KOPT-K1 (cell line): ENCODE data around the gene MAP2.

Experiments used
- H3K27ac ChIP-seq: fragments of 200-600 bp; sonication (generic); 2 replicates; pipeline ENCODE4 v1.5.1; 2016; ENCODE audit warnings: antibody characterized with exemption, mild to moderate bottlenecking, low read depth, low read length; ENCODE audit not compliant: poor library complexity, severe bottlenecking
- H3K36me3 ChIP-seq: fragments of 200-600 bp; sonication (generic); 2 replicates; pipeline ENCODE4 v1.5.1; 2017; ENCODE audit warnings: antibody characterized with exemption, mild to moderate bottlenecking, low read length, moderate library complexity; ENCODE audit not compliant: insufficient read depth
- H3K9me3 ChIP-seq: fragments of 200-600 bp; sonication (generic); 2 replicates; pipeline ENCODE4 v1.5.1; 2017; ENCODE audit warnings: antibody characterized with exemption, low read length, mild to moderate bottlenecking; ENCODE audit not compliant: insufficient read depth, poor library complexity, severe bottlenecking

The MAP2 gene

DNA sequence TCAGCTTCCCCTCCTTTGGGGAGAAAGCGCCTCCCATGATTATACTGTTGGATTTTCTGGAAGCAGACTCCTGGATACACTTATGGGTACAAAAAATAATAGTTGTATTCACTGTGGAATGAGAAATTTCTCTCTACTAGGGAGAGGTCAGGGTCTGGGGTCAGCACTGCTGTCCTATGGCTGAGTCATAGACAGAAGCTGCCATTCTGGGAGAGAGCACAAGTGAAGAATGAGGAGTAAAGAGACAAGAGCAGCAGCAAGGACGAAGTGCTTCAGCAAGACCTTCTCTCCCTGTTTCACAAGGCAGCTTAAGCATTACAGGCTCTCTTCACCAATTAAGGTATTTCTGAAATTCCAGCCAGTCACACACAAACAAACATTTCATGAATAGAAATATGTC is 337.7 kb downstream of the MAP2 start:
- H3K27ac ChIP-seq: no peak overlapping the region
- no peaks in the 10 kb centered on the region for H3K9me3 ChIP-seq
- H3K36me3 ChIP-seq: no peaks in the 10 kb centered on the region

DNA sequence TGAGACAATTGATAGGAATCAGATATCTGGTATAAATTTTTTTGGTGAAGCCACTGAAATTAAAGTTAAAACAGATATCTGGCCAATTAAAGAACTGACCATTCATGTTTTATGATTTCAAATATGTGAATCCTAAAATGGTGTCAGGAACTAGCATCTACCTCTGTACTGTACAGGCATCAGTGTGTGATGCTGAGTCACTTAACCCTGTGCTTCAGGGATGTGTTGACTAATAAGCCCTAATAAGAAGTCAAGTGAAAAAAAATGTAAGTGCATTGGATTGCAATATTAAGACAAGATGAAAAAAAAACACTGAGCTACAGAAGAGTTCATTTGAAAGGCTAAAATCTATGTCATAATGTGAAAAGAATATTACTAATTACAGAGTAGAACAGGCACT is 338.7 kb downstream of the MAP2 start:
- no peak overlapping the region for H3K27ac ChIP-seq
- no peaks in the 10 kb centered on the region for H3K36me3 ChIP-seq
- no peaks in the 10 kb centered on the region for H3K9me3 ChIP-seq

DNA sequence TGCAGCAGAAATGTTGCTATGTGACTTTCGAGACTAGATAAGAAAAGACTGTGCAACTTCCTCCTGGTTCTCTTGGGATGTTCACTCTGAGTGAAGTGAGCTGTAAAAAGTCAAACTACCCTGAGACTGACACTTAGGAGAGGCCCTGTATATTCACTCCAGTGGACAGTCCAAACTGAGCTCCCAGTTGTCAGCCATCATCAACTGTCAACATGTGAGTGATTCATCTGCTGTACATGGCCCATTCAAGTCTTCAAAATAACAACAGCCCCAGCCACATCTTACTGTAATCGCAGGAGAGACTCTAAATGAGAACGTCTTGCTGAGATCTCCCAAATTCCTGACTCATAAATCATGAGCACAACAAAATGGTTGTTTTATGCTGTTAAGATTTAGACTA is 339.3 kb downstream of the MAP2 start:
- no peaks in the 10 kb centered on the region for H3K9me3 ChIP-seq
- H3K27ac ChIP-seq: no peak overlapping the region
- H3K36me3 ChIP-seq: no peaks in the 10 kb centered on the region

DNA sequence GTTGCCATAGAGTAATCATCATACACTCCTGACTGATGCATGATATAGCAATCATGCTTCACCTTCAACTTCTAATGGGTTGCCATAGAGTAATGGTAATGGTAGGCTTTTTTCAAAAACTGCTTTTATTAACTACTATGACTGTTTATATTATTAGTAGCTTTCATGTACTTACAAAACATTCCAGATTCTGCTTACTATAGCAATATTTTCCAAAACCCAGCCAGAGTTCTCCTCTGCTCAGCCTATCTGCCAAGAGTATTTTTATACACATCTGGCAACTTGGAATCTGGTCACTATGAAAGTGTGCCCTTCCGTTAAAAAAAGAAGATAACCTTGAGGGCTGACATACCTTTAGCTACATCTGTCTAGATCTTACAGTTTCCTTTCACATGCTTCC is 342.8 kb downstream of the MAP2 start:
- Histone ChIP-seq H3K9me3 (no peaks in the 10 kb centered on the region), H3K36me3 (no peaks in the 10 kb centered on the region)

DNA sequence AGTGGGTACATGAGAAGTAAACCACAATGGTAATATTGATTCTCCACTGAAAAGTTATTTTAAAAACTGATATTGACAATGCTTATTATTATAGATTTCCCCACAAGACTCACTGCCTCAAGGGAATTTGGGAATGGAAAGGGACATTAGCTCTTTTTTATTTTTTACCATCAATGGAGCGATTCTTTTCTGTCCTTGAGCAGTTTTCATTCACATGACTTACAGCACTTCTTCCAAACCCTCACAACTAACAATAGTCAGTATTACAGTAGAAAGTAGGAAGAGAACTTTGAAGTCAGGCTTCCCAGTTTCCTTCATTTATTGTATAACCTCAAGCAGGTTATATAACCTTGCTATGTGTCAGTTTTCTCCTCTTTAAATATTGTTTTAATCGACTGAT is 343.5 kb downstream of the MAP2 start:
- Histone ChIP-seq H3K36me3 (no peaks in the 10 kb centered on the region), H3K27ac (no peak overlapping the region), H3K9me3 (no peaks in the 10 kb centered on the region)

More for the DNA sequence above, 342.8 kb downstream of the MAP2 start:
- no peak overlapping the region for H3K27ac ChIP-seq

DNA sequence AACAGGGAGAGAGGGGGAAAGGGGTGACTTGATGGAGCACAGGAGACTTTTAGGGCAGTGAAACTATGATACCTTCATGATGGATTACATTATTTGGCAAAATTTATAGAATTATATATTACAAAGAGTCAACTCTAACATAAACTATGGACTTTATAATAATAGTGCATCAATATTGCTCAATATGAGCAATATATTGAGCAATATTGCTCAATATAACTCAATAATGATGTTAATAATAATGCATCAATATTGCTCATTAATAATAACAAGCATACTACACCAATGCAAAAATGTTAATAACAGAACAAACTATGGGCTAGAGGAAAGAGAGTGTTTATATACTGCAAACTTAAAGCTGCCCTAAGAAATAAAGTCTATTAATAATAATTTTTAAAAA is 344.7 kb downstream of the MAP2 start:
- H3K9me3 ChIP-seq: no peaks in the 10 kb centered on the region
- no peaks in the 10 kb centered on the region for H3K36me3 ChIP-seq

DNA sequence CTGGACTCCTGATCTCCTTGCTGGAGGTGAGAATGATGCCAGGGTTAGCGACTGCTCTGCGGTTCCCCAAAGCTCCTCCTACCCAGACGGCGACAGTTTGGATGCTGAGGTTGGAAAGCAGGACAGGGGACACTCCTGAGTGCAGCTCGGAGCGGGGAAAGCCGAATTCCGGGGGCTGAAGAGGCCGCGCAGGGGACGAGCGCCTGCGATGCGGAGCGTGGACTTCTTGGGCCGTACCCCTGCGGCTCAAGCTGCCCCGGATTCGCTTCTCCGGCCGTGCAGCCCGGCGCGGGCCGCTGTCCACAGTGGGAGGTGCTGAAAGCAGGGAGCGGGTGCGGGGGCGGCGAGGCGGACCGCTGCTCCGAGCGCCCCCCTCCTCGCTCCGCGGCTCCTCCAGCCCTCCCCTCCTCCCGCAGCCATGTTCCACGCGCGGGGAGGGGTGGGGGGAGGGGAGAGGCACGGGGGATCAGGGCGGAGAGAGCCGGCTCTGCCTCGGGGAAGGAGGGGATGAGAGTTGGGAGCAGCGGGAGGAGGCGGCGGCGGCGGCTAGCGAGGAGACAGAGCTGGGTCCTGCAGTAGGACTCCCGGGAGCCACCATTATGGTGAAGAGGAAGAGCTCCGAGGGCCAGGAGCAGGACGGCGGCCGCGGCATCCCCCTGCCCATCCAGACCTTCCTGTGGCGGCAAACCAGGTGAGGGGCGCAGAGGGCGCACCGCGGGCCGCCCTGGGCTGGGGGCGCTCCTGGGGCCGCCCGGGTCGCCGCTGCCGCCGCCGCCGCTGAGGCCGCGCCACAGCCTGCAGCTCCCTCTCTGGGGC is 347.8 kb downstream of the MAP2 start, which contains the start of gene UNC80:
Gene UNC80, plus strand, starts transcription at position 359 of the 816 bp plus-strand sequence. Its CDS starts 241 bp downstream, at position 600.
- no peaks in the 10 kb centered on the region for H3K9me3 ChIP-seq
- H3K27ac ChIP-seq: no peak within 1 kb of the TSS
- no peaks in the 10 kb centered on the region for H3K36me3 ChIP-seq

More for the DNA sequence above, 344.7 kb downstream of the MAP2 start:
- H3K27ac ChIP-seq: no peak overlapping the region

DNA sequence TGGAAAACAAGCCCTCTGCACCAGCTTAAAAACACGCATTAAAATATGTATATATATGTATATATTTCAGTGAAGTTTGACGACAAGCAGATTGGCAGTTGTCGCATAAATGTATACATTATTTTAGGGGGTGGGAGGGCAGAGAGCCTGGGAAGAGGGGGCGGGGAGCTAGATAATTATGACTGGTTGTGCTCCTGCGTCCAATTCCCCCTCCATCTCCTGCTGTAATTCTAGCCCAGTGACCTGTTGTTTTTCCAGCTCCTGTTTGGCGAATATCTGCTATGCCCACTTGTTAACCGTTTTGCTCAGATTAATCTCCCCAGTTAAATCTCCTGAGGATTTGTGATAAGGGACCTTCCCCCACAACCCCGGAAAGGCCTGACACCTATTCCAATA is 348.4 kb downstream of the MAP2 start:
- no peak overlapping the region for H3K27ac ChIP-seq
- no peaks in the 10 kb centered on the region for H3K36me3 ChIP-seq
- no peaks in the 10 kb centered on the region for H3K9me3 ChIP-seq

DNA sequence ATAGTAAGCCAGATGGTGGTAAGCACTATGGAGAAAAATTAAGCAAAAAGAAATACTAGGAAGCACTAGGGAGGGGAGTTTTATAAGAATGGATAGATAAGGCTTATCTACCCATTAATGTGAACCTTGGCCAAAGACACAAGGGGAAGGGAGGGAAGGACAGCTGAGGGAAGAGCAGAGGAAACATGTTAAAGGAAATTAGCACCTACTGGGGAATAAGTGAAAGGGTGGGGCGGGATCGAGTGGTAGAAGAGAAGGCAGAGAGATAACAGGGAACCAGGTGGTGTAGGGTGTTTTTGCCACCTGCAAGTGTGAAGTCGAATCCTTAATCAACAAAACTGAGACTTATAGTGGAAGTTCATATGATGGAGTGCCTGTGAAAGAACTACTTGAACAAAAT is 349.5 kb downstream of the MAP2 start:
- Histone ChIP-seq H3K27ac (no peak overlapping the region), H3K9me3 (no peaks in the 10 kb centered on the region), H3K36me3 (no peaks in the 10 kb centered on the region)
